ENCODE results near the gene VDR. TPM values are rescaled to one million over a fixed set of nuclear protein-coding genes. Genes with fewer than 3 reads are reported as not detected.

The VDR gene
- total and polyA plus RNA-seq, 2 donors (not counting 1 experiment from before 2014, with no cell fraction given): 0.37 to 0.42 TPM

DNA sequence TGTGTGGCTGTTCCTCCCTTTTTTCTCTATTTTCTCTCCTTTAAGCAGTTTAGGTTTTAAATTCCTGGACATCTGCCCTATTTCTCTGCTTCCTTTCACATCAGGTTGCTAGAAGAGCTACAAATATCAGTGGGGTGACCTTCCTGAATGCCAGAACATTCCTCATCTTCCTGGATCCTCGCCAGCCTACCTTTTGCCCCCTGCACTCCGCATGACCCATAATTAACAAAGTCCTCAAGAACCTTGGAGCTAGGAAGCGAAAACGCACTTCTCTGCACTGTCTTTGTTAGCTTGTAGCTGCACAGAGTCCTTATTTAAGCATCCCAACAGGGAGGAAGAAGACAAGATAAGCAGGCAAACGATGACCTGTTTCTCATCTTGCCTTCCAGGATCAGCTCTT lies 30.5 kb downstream of the VDR start:
- ChIA-PET POLR2A (no interaction called here), CTCF (interaction anchor here (1.1 kb wide), 1 partner anchor 11 kb away, joined by 3 read pairs; no protein-coding TSS in a partner anchor)
- no peak overlapping the region for H3K4me2 ChIP-seq (replicated peaks; ENCODE audit: low read depth, low read length, poor library complexity, severe bottlenecking)
- peaks cover 12% of the 10 kb centered on the region for H3K4me1 Mint-ChIP-seq
- intact Hi-C loops (cut with micrococcal nuclease): no loop called here
- H3K9me3 Mint-ChIP-seq (ENCODE audit: insufficient read depth): no peaks in the 10 kb centered on the region
- H3K9ac ChIP-seq (ENCODE audit: low read length): no peak overlapping the region
- no peaks in the 10 kb centered on the region for H3K9me3 ChIP-seq (ENCODE audit: control extremely low read depth in 1 of 3, control insufficient read depth in 2 of 3, insufficient read depth in 1 of 3, low read length in 2 of 3)
- no peak overlapping the region for H3K4me3 Mint-ChIP-seq
- TF ChIP-seq, protein P1, sequence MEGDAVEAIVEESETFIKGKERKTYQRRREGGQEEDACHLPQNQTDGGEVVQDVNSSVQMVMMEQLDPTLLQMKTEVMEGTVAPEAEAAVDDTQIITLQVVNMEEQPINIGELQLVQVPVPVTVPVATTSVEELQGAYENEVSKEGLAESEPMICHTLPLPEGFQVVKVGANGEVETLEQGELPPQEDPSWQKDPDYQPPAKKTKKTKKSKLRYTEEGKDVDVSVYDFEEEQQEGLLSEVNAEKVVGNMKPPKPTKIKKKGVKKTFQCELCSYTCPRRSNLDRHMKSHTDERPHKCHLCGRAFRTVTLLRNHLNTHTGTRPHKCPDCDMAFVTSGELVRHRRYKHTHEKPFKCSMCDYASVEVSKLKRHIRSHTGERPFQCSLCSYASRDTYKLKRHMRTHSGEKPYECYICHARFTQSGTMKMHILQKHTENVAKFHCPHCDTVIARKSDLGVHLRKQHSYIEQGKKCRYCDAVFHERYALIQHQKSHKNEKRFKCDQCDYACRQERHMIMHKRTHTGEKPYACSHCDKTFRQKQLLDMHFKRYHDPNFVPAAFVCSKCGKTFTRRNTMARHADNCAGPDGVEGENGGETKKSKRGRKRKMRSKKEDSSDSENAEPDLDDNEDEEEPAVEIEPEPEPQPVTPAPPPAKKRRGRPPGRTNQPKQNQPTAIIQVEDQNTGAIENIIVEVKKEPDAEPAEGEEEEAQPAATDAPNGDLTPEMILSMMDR (IDR thresholded peaks at IDR 0.05): no peak
- no peak for TF ChIP-seq EZH2 (IDR thresholded peaks at IDR 0.05; ENCODE audit: borderline replicate concordance, insufficient read depth, low read depth, low read length, poor library complexity, severe bottlenecking)
- no peak overlapping the region for H3K4me3 ChIP-seq (ENCODE audit: control extremely low read depth in 1 of 5, extremely low read depth in 1 of 5, insufficient read depth in 1 of 5, low read depth in 2 of 5, low read length in 4 of 5)
- no peak overlapping the region for H3K27ac Mint-ChIP-seq
- peaks cover 7 to 15% of the 10 kb centered on the region in 2 donors for H3K4me1 ChIP-seq (ENCODE audit: control insufficient read depth in 2 of 2, insufficient read depth in 2 of 2, low read length in 2 of 2)
- ATAC-seq (ENCODE audit: low read depth): no peak
- no peaks in the 10 kb centered on the region for H4K20me1 ChIP-seq (ENCODE audit: control insufficient read depth, insufficient read depth, low read length, poor library complexity, severe bottlenecking)
- H2AFZ ChIP-seq (ENCODE audit: insufficient read depth, low read depth, low read length, poor library complexity, severe bottlenecking): no peak overlapping the region
- no peak for DNase-seq
- H3K27me3 ChIP-seq (replicated peaks in 1 of 4; ENCODE audit: control extremely low read depth in 1 of 4, control insufficient read depth in 3 of 4, insufficient read depth in 4 of 4, low read length in 3 of 4): no peaks in the 10 kb centered on the region
- H3K79me2 ChIP-seq (ENCODE audit: control insufficient read depth, insufficient read depth, low read length): no peaks in the 10 kb centered on the region
- no peak overlapping the region for H3K27ac ChIP-seq (ENCODE audit: low read length in 2 of 2)
- peaks cover 3% of the 10 kb centered on the region for H3K27me3 Mint-ChIP-seq
- 100% methylated on average over 5 of the region's 5 CpGs for WGBS (ENCODE audit: insufficient coverage)
- no peaks in the 10 kb centered on the region for H3K36me3 ChIP-seq (replicated peaks in 1 of 2; ENCODE audit: control extremely low read depth in 1 of 2, control insufficient read depth in 1 of 2, extremely low read depth in 1 of 2, insufficient read depth in 2 of 2, low read length in 1 of 2)

DNA sequence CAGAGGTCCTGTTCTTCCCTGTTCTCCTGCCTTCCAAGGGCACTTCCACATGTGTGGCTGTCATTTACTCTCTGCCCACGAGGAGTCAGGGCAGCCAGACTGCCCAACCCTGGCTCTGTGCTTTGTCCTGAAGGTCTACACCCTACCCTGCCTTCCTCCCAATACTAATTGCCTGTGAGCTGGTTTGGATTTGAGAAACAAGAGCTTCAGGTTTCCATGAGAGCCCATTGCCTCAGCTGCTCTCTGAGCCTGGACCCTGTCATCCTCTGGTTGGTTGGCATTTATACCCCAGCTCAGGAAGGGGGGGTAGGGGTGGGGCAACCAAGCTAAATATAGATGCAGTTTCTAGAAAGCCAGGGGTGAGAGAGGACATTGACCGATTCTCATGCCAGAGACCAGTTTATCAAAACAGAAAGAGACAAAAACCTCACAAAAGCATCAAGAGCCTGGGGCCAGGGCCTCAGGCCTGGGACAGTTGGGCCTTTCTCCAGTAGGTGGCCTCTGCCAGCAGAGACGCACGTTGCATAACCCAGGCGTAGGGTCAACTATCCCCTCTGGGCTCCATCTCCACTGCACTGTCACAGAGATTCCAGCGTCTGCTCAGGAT lies 34.5 kb downstream of the VDR start:
- no peak overlapping the region for H3K4me3 ChIP-seq (ENCODE audit: control extremely low read depth in 1 of 5, extremely low read depth in 1 of 5, insufficient read depth in 1 of 5, low read depth in 2 of 5, low read length in 4 of 5)
- H3K4me2 ChIP-seq (replicated peaks; ENCODE audit: low read depth, low read length, poor library complexity, severe bottlenecking): peak overlapping the region; percentile 15
- no peak overlapping the region for H3K27ac Mint-ChIP-seq
- CTCF ChIA-PET: interaction anchor here (1.3 kb wide), 1 partner anchor 30 kb away, joined by 3 read pairs; no protein-coding TSS in a partner anchor
- H3K4me1 Mint-ChIP-seq: peaks cover 31% of the 10 kb centered on the region
- no peaks in the 10 kb centered on the region for H3K27me3 ChIP-seq (replicated peaks in 1 of 4; ENCODE audit: control extremely low read depth in 1 of 4, control insufficient read depth in 3 of 4, insufficient read depth in 4 of 4, low read length in 3 of 4)
- no peak for TF ChIP-seq EZH2 (IDR thresholded peaks at IDR 0.05; ENCODE audit: borderline replicate concordance, insufficient read depth, low read depth, low read length, poor library complexity, severe bottlenecking)
- TF ChIP-seq, protein P1 (IDR thresholded peaks at IDR 0.05): peak; percentile 20
- POLR2A ChIA-PET: no interaction called here
- peak overlapping the region in 1 of 2 donors; percentile 15 for H3K27ac ChIP-seq (ENCODE audit: low read length in 2 of 2)
- DNase-seq: no peak
- H3K27me3 Mint-ChIP-seq: no peaks in the 10 kb centered on the region
- 93% methylated on average over 3 of the region's 6 CpGs for WGBS (ENCODE audit: insufficient coverage)
- H3K79me2 ChIP-seq (ENCODE audit: control insufficient read depth, insufficient read depth, low read length): no peaks in the 10 kb centered on the region
- no peaks in the 10 kb centered on the region for H3K36me3 ChIP-seq (replicated peaks in 1 of 2; ENCODE audit: control extremely low read depth in 1 of 2, control insufficient read depth in 1 of 2, extremely low read depth in 1 of 2, insufficient read depth in 2 of 2, low read length in 1 of 2)
- H2AFZ ChIP-seq (ENCODE audit: insufficient read depth, low read depth, low read length, poor library complexity, severe bottlenecking): no peak overlapping the region
- intact Hi-C loops (cut with micrococcal nuclease): no loop called here
- H3K9me3 Mint-ChIP-seq (ENCODE audit: insufficient read depth): no peaks in the 10 kb centered on the region
- peak; percentile 41 for ATAC-seq (ENCODE audit: low read depth)
- H3K9ac ChIP-seq (ENCODE audit: low read length): no peak overlapping the region
- H3K9me3 ChIP-seq (ENCODE audit: control extremely low read depth in 1 of 3, control insufficient read depth in 2 of 3, insufficient read depth in 1 of 3, low read length in 2 of 3): peaks cover 0 to 3% (median 0%) of the 10 kb centered on the region in 3 donors
- no peak overlapping the region for H3K4me3 Mint-ChIP-seq
- H4K20me1 ChIP-seq (ENCODE audit: control insufficient read depth, insufficient read depth, low read length, poor library complexity, severe bottlenecking): no peaks in the 10 kb centered on the region
- peaks cover 24 to 36% of the 10 kb centered on the region in 2 donors for H3K4me1 ChIP-seq (ENCODE audit: control insufficient read depth in 2 of 2, insufficient read depth in 2 of 2, low read length in 2 of 2)
